Astrocyte (in vitro differentiated cells and primary cell): ENCODE measurements around the gene KASH5. TPM values are rescaled to one million over a fixed set of nuclear protein-coding genes. Genes with fewer than 3 reads are reported as not detected.

ENCODE experiments used
- DNase-seq: peaks from one replicate; pipeline ENCODE4 v3.0.0-alpha.2; 2010; ENCODE audit warnings: low read depth
- FAIRE-seq: peaks from 2 replicates; lab custom pipeline; 2011; peaks lifted over from hg19 to GRCh38; lab: Jason Lieb, UNC
- H2AFZ ChIP-seq: 2 replicates; pipeline ENCODE4 v1.6.0; 2012; ENCODE audit warnings: low read depth, low read length, inconsistent platforms
- H3K27ac ChIP-seq: 2 replicates; pipeline ENCODE4 v1.5.1; 2011; ENCODE audit warnings: low read depth, low read length, inconsistent platforms
- H3K27me3 ChIP-seq: 2 replicates; pipeline ENCODE4 v1.6.0; 2011; ENCODE audit warnings: low read length, inconsistent platforms; ENCODE audit not compliant: insufficient read depth
- H3K36me3 ChIP-seq: 2 replicates; pipeline ENCODE4 v1.5.1; 2011; ENCODE audit warnings: low read length, inconsistent platforms; ENCODE audit not compliant: insufficient read depth
- H3K4me1 ChIP-seq: 2 replicates; pipeline ENCODE4 v1.5.1; 2011; ENCODE audit warnings: low read length, inconsistent platforms; ENCODE audit not compliant: insufficient read depth
- H3K4me2 ChIP-seq: 2 replicates; pipeline ENCODE4 v1.6.0; 2012; ENCODE audit warnings: low read length, inconsistent platforms
- H3K4me3 ChIP-seq: 2 replicates; pipeline ENCODE4 v1.5.1; 2011; ENCODE audit warnings: low read depth, mild to moderate bottlenecking, low read length, inconsistent platforms; ENCODE audit not compliant: insufficient read depth
- H3K79me2 ChIP-seq: 2 replicates; pipeline ENCODE4 v1.6.0; 2012; ENCODE audit warnings: mild to moderate bottlenecking, low read length, inconsistent platforms; ENCODE audit not compliant: insufficient read depth
- H3K9ac ChIP-seq: 2 replicates; pipeline ENCODE4 v1.6.0; 2012; ENCODE audit warnings: mild to moderate bottlenecking, low read length, inconsistent platforms
- H3K9me3 ChIP-seq: 2 replicates; pipeline ENCODE4 v1.5.1; 2012; ENCODE audit warnings: low read depth, mild to moderate bottlenecking, low read length, inconsistent platforms; ENCODE audit not compliant: insufficient read depth
- H4K20me1 ChIP-seq: 2 replicates; pipeline ENCODE4 v1.6.0; 2012; ENCODE audit warnings: low read length, inconsistent platforms; ENCODE audit not compliant: insufficient read depth
- H3K27ac Mint-ChIP-seq: one replicate; pipeline ENCODE4 v1.8.0; 2021; ENCODE audit warnings: mild to moderate bottlenecking, mixed read lengths; ENCODE audit not compliant: unreplicated experiment
- H3K27me3 Mint-ChIP-seq: one replicate; pipeline ENCODE4 v1.8.0; 2021; ENCODE audit warnings: low read depth, mixed read lengths; ENCODE audit not compliant: unreplicated experiment
- H3K36me3 Mint-ChIP-seq: one replicate; pipeline ENCODE4 v1.8.0; 2021; ENCODE audit warnings: low read depth, mixed read lengths; ENCODE audit not compliant: unreplicated experiment
- H3K4me1 Mint-ChIP-seq: one replicate; pipeline ENCODE4 v1.8.0; 2021; ENCODE audit warnings: low read depth, mixed read lengths; ENCODE audit not compliant: unreplicated experiment
- H3K4me3 Mint-ChIP-seq: one replicate; pipeline ENCODE4 v1.8.0; 2021; ENCODE audit warnings: mild to moderate bottlenecking, moderate library complexity, mixed read lengths; ENCODE audit not compliant: unreplicated experiment
- H3K9me3 Mint-ChIP-seq: one replicate; pipeline ENCODE4 v1.8.0; 2021; ENCODE audit warnings: mild to moderate bottlenecking, mixed read lengths; ENCODE audit not compliant: unreplicated experiment
- CTCF ChIP-seq: IDR thresholded peaks from 2 replicates; pipeline ENCODE4 v1.5.1; 2011; ENCODE audit warnings: low read depth, mild to moderate bottlenecking, inconsistent platforms, low read length, moderate library complexity; ENCODE audit not compliant: insufficient read depth
- EZH2 ChIP-seq: IDR thresholded peaks from 2 replicates; pipeline ENCODE4 v1.6.1; 2012; ENCODE audit warnings: mild to moderate bottlenecking, low read length, inconsistent platforms; ENCODE audit not compliant: insufficient read depth
- total RNA-seq: library from RNA; stranded (reverse); gene quantifications from 2 replicates; pipeline ENCODE4 v1.2.1, GENCODE V29; 2021

The KASH5 gene
- total RNA-seq, 1 donor from 2014 or later = not detected

- FAIRE-seq (no peak), DNase-seq (peak; percentile 18)
- H3K4me2 ChIP-seq = peak overlapping the region; percentile 25
These were observed 33.2 kb downstream of the KASH5 start for GRCh38 chr19:49421039-49421877.

GRCh38 chr19:49421878-49422202 is 33.8 kb downstream of the KASH5 start:
- Histone ChIP-seq H3K36me3 (no peaks in the 10 kb centered on the region), H3K4me1 (peaks cover 4% of the 10 kb centered on the region), H3K9me3 (no peaks in the 10 kb centered on the region), H3K79me2 (no peaks in the 10 kb centered on the region), H3K27me3 (peaks cover 94% of the 10 kb centered on the region), H4K20me1 (peaks cover 7% of the 10 kb centered on the region), H3K9ac (no peak overlapping the region), H3K27ac (no peak overlapping the region), H3K4me2 (no peak overlapping the region), H3K4me3 (no peak overlapping the region), H2AFZ (no peak overlapping the region)
- Mint-ChIP-seq H3K4me1 (peaks cover 4% of the 10 kb centered on the region), H3K36me3 (peaks cover 3% of the 10 kb centered on the region), H3K9me3 (no peaks in the 10 kb centered on the region), H3K27ac (no peak overlapping the region), H3K27me3 (peaks cover 90% of the 10 kb centered on the region), H3K4me3 (no peak overlapping the region)
- no peak for TF ChIP-seq EZH2
- no peak for FAIRE-seq
- no peak for DNase-seq

More at GRCh38 chr19:49421039-49421877, 33.2 kb downstream of the KASH5 start:
- Mint-ChIP-seq H3K27me3 (peaks cover 90% of the 10 kb centered on the region), H3K27ac (no peak overlapping the region), H3K36me3 (peaks cover 3% of the 10 kb centered on the region), H3K4me3 (peak overlapping the region; percentile 27), H3K4me1 (peaks cover 4% of the 10 kb centered on the region), H3K9me3 (no peaks in the 10 kb centered on the region)
- no peaks in the 10 kb centered on the region for H3K79me2 ChIP-seq
- H3K27me3 ChIP-seq = peaks cover 88% of the 10 kb centered on the region
- H3K27ac ChIP-seq = no peak overlapping the region
- no peak overlapping the region for H3K4me3 ChIP-seq
- H3K4me1 ChIP-seq = peaks cover 4% of the 10 kb centered on the region
- no peak for TF ChIP-seq CTCF
- no peak for TF ChIP-seq EZH2
- H2AFZ ChIP-seq = no peak overlapping the region
- no peaks in the 10 kb centered on the region for H3K9me3 ChIP-seq
- no peak overlapping the region for H3K9ac ChIP-seq
- peaks cover 7% of the 10 kb centered on the region for H4K20me1 ChIP-seq
- H3K36me3 ChIP-seq = no peaks in the 10 kb centered on the region

DNA sequence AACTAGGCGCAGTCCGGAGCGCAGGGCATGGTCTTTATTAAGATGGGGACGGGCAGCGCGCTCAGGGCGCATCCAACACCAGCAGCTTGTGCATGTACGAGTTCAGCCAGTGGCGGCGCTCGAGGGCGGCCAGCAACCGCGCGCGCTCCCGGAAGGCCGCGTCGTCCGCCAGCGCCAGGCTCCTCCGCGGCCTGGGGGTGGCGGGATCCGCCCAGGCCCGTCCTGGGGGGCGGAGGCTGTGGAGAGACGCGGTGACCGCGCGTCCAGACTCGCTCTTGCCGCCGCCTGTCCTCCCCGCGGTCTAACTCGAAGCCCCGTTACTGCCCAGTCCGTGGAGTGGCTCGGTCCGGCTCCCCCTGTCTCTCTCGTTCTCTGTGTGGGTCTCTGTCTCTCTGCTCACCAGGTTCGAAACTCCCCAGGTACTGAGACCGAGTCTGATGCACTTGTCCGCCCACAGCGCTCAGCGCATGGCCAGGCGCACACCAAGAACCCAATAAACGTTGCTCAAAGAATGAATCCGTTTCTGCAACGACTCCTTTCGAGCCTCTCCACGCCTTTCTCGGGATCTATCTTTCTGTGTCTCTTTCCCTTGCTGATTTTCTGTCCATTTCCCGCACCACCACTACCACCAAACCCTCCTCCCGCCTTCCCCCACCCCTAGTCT is 34.5 kb downstream of the KASH5 start:
- Mint-ChIP-seq H3K4me3 (peak overlapping the region; percentile 72), H3K36me3 (peaks cover 3% of the 10 kb centered on the region), H3K4me1 (peaks cover 4% of the 10 kb centered on the region), H3K27me3 (peaks cover 90% of the 10 kb centered on the region), H3K27ac (no peak overlapping the region), H3K9me3 (peaks cover 3% of the 10 kb centered on the region)
- H3K4me3 ChIP-seq = no peak overlapping the region
- H3K79me2 ChIP-seq = no peaks in the 10 kb centered on the region
- peaks cover 4% of the 10 kb centered on the region for H3K4me1 ChIP-seq
- H4K20me1 ChIP-seq = peaks cover 7% of the 10 kb centered on the region
- no peak for DNase-seq
- H3K9me3 ChIP-seq = no peaks in the 10 kb centered on the region
- H3K4me2 ChIP-seq = peak overlapping the region; percentile 25
- H3K9ac ChIP-seq = no peak overlapping the region
- H3K27ac ChIP-seq = no peak overlapping the region
- FAIRE-seq = no peak
- H3K36me3 ChIP-seq = no peaks in the 10 kb centered on the region
- TF ChIP-seq EZH2 = peak; percentile 75
- TF ChIP-seq CTCF = no peak
- peaks cover 93% of the 10 kb centered on the region for H3K27me3 ChIP-seq
- peak overlapping the region; percentile 18 for H2AFZ ChIP-seq
